HG03520 (cell line): ENCODE data around the gene SURF4.
"Not testable (repeated sequence)": the region's sequence is repeated elsewhere in the genome, so short reads cannot be mapped to it uniquely, and the experiment has no call there.

Experiments used
- ATAC-seq: cut with Tn5 transposase; IDR thresholded peaks from one replicate; pipeline ENCODE4 v1.9.1; 2021; ENCODE audit warnings: mild to moderate bottlenecking, moderate library complexity; ENCODE audit not compliant: unreplicated experiment

Gene SURF4

GRCh38 chr9:133397895-133398294 lies 22.0 kb upstream of the SURF4 start:
- no peak for ATAC-seq

- ATAC-seq, result no peak
Observed at GRCh38 chr9:133397370-133397769, 21.5 kb upstream of the SURF4 start.

- no peak for ATAC-seq
Observed at GRCh38 chr9:133396952-133397351, 21.1 kb upstream of the SURF4 start.

- no peak for ATAC-seq
Observed at GRCh38 chr9:133394687-133395271, 18.9 kb upstream of the SURF4 start.

- ATAC-seq, result no peak
Observed at GRCh38 chr9:133393399-133393798, 17.5 kb upstream of the SURF4 start.

GRCh38 chr9:133392308-133392707 lies 16.4 kb upstream of the SURF4 start:
- ATAC-seq, result not testable (repeated sequence)

GRCh38 chr9:133391449-133391848 lies 15.6 kb upstream of the SURF4 start:
- not testable (repeated sequence) for ATAC-seq

GRCh38 chr9:133390713-133391112 lies 14.9 kb upstream of the SURF4 start:
- no peak for ATAC-seq

GRCh38 chr9:133389562-133389961 lies 13.7 kb upstream of the SURF4 start:
- ATAC-seq, result no peak

GRCh38 chr9:133389025-133389557 lies 13.2 kb upstream of the SURF4 start:
- ATAC-seq, result no peak

GRCh38 chr9:133387680-133388079 lies 11.8 kb upstream of the SURF4 start:
- ATAC-seq, result no peak

- ATAC-seq, result no peak
Observed at GRCh38 chr9:133386338-133386737, 10.5 kb upstream of the SURF4 start.

GRCh38 chr9:133385452-133385851 lies 9.6 kb upstream of the SURF4 start:
- ATAC-seq, result no peak

GRCh38 chr9:133384736-133385321 lies 9.0 kb upstream of the SURF4 start:
- no peak for ATAC-seq

- ATAC-seq, result no peak
Observed at GRCh38 chr9:133383438-133383837, 7.6 kb upstream of the SURF4 start.

- ATAC-seq, result no peak
Observed at GRCh38 chr9:133382507-133383141, 6.8 kb upstream of the SURF4 start.

GRCh38 chr9:133380734-133381133 lies 4.9 kb upstream of the SURF4 start:
- no peak for ATAC-seq

GRCh38 chr9:133379153-133380086 lies 3.6 kb upstream of the SURF4 start:
- ATAC-seq, result no peak

- ATAC-seq, result no peak
Observed at GRCh38 chr9:133378408-133378962, 2.6 kb upstream of the SURF4 start.

- ATAC-seq, result no peak
Observed at GRCh38 chr9:133377721-133378216, 1.9 kb upstream of the SURF4 start.

GRCh38 chr9:133377280-133377679 lies 1.4 kb upstream of the SURF4 start:
- not testable (repeated sequence) for ATAC-seq
